Esophagus squamous epithelium (tissue), 4 donors: ENCODE data around the gene NOL4L.

ENCODE experiments used
- POLR2A ChIP-seq, 4 donors: fragments of 450-650 bp; IDR thresholded peaks; one replicate each; pipeline ENCODE4 v1.6.1; 2017; ENCODE audit warnings: antibody characterized with exemption in 4 of 4, mild to moderate bottlenecking in 4 of 4, moderate library complexity in 3 of 4
- TF ChIP-seq, protein P1 (sequence below), 6 experiments: fragments of 450-650 bp in 4 of 6; fragments of 200-600 bp in 2 of 6; sonication (generic) in 2 of 6; IDR thresholded peaks; one replicate each; pipeline ENCODE4 v1.5.1; 2016 to 2019; ENCODE audit warnings: antibody characterized with exemption in 6 of 6, mild to moderate bottlenecking in 4 of 6, moderate library complexity in 4 of 6

DNA sequence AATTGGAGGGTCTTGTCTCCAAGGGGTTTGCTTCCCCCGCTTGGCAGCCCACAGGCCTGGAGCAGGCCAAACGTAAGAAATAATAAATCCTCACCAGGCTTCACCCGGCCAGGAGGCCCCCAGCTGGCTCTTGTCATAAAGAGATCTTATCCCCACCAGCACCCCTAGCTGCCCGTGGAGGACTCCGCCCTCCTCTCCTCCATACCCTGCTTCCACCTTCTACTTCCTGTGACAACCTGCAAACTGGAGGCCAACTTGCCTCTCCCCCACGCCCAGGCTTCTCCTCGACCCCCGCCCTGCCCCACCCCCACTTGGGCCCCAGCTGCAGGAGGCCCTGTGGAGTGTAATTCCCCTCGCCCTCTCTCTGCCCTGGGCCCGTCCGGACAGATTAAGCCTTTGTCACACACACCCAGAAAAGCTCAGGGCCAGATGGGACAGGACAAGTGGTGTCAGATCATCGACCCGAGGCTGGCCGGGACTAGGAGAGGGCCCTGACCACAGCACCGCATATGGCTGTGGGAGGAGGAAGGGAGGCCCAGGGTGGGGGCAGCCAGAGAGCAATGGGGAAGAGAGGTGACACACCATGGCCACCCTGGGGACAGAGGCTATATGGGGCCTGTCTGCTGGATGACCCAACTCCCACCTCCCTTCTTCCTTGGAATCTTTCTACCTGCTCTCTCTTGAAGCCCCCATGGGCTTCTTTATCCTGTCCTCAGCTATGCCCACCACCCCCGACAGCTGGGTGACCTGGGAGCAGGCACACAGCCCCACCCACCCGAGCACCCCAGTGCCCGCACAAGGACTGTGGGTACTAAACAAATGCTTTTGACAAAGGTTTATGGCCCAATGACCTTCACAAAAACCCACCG, 3.9 kb downstream of the NOL4L start:
- no peak for TF ChIP-seq POLR2A (IDR thresholded peaks at IDR 0.05)
- TF ChIP-seq, protein P1, sequence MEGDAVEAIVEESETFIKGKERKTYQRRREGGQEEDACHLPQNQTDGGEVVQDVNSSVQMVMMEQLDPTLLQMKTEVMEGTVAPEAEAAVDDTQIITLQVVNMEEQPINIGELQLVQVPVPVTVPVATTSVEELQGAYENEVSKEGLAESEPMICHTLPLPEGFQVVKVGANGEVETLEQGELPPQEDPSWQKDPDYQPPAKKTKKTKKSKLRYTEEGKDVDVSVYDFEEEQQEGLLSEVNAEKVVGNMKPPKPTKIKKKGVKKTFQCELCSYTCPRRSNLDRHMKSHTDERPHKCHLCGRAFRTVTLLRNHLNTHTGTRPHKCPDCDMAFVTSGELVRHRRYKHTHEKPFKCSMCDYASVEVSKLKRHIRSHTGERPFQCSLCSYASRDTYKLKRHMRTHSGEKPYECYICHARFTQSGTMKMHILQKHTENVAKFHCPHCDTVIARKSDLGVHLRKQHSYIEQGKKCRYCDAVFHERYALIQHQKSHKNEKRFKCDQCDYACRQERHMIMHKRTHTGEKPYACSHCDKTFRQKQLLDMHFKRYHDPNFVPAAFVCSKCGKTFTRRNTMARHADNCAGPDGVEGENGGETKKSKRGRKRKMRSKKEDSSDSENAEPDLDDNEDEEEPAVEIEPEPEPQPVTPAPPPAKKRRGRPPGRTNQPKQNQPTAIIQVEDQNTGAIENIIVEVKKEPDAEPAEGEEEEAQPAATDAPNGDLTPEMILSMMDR (IDR thresholded peaks at IDR 0.05): no peak
